ENCODE results near the gene NKD1.

DNA sequence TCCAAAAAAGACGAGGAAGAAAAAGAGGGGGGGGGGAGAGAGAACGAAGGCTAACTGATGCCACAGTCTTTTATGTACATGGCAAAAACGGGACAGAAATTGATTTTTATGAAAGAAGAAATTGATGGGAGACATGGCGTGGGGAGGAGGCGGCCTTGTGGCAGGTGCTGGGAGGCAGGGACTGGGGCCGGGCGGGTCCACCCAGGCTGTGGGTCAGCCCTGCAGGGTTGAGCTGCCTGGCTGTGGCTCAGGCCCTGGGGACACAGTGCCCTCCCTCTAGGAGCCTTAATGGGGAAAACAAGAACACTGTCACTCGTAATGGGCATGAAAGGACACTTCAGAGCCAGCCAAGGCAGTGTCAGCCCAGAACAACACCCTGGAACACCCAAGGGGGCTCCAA, 98.1 kb downstream of the NKD1 start:
- TF ChIP-seq, protein P1, sequence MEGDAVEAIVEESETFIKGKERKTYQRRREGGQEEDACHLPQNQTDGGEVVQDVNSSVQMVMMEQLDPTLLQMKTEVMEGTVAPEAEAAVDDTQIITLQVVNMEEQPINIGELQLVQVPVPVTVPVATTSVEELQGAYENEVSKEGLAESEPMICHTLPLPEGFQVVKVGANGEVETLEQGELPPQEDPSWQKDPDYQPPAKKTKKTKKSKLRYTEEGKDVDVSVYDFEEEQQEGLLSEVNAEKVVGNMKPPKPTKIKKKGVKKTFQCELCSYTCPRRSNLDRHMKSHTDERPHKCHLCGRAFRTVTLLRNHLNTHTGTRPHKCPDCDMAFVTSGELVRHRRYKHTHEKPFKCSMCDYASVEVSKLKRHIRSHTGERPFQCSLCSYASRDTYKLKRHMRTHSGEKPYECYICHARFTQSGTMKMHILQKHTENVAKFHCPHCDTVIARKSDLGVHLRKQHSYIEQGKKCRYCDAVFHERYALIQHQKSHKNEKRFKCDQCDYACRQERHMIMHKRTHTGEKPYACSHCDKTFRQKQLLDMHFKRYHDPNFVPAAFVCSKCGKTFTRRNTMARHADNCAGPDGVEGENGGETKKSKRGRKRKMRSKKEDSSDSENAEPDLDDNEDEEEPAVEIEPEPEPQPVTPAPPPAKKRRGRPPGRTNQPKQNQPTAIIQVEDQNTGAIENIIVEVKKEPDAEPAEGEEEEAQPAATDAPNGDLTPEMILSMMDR (IDR thresholded peaks at IDR 0.05): no peak
- no peak for TF ChIP-seq POLR2A (IDR thresholded peaks at IDR 0.05)

All from uterus (tissue), 2 donors.